HG02610 (cell line): ENCODE results near the gene VPS18.

Experiments
- ATAC-seq: cut with Tn5 transposase; IDR thresholded peaks from one replicate; pipeline ENCODE4 v1.9.1; 2021; ENCODE audit warnings: mild to moderate bottlenecking, moderate library complexity; ENCODE audit not compliant: unreplicated experiment

Gene VPS18

DNA sequence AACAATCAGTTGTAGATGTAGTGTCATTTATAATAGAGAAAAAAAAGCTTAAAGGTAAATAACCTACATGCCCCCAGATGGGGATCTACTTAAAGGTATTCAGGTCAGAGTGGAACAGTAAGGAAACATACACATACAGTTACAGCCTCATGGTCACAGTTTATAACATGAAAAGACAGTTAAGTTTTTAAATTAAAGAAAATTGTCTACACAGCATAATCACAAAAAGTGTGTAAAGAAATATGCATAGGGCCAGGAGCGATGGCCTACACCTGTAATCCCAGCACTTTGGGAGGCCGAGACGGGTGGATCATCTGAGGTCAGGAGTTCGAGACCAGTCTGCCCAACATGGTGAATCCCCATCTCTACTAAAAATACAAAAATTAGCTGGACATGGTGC lies 27.1 kb upstream of the VPS18 start:
- no peak for ATAC-seq

GRCh38 chr15:40869686-40870085 lies 24.6 kb upstream of the VPS18 start:
- ATAC-seq, result no peak

DNA sequence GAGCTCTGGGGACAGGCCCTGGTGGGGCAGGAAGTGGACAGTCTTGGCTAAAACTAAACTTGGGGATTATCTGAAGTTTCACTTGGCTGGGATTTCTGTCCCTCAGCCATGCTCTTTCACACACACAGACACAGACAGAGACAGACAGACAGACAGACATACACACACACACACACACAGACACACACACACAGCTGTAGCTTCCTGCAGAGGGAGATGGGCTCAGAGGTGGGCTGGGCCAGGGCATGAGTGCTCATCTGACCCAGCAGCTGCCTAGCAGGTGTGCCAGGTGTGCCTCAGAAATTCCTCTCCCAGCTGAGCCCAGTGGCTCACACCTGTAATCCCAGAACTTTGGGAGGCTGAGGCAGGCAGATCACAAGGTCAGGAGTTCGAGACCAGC lies 23.5 kb upstream of the VPS18 start:
- ATAC-seq, result no peak

- ATAC-seq, result peak; percentile 42
Observed at GRCh38 chr15:40871749-40872617, 22.3 kb upstream of the VPS18 start.

DNA sequence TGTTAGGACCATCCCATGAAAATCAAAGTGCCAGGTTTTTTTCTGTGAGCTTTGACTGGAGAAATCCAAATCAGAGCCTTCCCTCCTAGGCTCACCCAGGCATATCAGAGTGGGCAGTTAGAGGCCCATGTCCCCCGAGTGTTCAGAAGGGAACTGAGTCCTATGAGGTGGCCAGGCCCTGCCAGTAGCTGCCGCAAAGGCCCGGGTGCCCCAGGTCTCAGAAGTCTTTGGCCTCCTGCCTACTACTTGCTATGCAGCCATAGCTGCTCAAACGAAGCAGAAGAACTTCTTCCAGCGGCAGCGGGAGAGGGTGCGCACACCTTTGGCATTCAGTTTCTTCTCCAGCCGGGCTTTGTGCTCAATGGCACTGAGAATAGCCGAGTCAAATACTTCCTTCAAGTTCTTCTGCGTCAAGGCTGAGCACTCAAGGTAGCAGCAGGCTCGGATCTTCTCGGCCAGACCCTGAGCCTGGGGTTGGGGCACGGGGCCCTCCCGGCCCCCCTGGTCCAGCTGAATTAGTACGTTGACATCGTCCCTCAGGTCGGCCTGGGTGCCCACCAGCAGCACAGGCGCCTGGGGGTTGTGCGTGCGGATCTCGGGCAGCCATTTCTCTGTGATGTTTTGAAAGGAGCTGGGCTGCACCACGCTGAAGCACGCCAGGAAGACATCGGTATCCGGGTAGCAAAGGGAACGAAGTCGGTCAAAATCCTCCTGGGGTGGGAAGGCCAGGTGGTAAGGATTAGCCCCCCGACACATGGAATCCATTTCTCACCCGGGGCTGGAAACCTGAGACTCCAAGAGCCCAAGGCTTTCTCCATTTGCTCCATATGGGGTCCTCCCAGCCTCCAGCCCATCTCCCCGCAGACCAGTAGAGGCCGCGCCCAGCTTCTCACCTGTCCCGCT lies 21.2 kb upstream of the VPS18 start:
- ATAC-seq, result no peak

- ATAC-seq, result peak; percentile 56
Observed at GRCh38 chr15:40873694-40874561, 20.3 kb upstream of the VPS18 start, which contains the start of gene RHOV. Gene RHOV (minus strand): TSS chr15:40874234. CDS start chr15:40874139, 95 bp downstream.

DNA sequence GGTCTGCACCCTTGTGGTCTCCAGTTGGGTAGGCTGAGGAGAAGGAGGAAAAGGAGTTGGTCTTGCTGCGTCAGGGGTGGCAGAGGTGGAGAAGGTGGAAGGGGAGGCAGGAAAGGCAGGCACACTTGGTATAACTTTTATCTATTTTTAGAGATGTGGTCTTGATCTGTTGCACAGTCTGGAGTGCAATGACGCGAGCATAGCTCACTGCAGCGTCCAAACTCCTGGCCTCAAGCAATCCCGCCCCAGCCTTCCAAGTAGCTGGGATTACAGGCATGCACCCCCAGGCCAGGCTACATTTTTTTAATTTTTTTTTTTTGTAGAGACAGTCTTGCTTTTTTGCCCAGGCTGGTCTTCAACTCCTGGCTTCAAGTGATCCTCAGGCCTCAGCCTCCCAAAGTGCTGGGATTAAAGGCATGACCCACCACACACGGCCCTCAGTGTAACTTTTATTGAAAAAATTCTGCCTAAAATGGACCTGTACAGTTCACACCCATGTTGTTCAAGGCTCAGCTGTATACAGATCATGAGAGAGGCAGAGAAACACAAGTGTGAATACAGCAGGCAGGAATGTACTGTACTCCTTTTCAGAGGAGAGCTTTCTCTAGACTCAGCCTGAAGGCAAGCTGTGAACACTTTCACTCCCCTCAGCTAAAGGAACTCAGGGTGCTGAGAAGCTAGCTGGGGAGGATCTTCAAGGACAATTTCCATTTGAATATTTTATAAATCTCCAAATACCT lies 18.1 kb upstream of the VPS18 start:
- no peak for ATAC-seq

DNA sequence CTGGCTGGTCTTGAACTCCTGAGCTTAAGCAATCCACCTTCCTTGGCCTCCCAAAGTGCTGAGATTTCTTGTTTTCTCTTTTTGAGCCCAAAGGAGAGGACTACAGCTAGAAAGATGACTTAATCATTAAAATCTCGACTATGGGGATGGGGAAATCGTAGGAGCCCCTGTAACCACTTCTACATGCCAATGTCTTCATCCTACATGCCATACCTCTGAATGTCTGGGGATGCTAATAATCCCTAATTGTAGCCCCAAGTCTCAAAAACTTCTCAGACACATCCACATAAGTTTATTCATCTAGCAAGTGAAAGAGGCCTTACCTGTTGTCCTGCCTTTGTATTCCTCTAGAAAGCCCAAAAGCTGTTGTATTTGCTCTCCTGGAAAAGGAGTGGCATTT lies 16.6 kb upstream of the VPS18 start:
- no peak for ATAC-seq

GRCh38 chr15:40878785-40879184 lies 15.5 kb upstream of the VPS18 start:
- ATAC-seq, result peak; percentile 59

DNA sequence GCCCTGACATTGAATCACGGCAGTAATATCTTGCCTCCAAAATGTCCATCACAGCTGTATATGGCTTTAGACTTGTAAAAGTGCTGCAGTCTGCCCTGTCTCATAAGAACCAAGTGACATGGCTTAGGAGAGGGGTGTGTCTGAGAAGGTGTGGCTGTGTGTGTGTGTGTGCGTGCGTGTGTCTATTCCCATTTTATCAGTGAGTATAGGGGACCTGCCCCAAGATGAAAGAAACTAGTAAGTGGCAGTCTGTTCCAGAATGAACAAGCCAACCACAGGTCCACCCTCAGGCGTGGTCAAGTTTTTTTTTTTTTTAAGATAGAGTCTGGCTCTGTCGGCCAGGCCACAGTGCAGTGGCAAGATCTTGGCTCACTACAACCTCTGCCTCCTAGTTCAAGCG lies 14.6 kb upstream of the VPS18 start:
- ATAC-seq, result peak; percentile 50

DNA sequence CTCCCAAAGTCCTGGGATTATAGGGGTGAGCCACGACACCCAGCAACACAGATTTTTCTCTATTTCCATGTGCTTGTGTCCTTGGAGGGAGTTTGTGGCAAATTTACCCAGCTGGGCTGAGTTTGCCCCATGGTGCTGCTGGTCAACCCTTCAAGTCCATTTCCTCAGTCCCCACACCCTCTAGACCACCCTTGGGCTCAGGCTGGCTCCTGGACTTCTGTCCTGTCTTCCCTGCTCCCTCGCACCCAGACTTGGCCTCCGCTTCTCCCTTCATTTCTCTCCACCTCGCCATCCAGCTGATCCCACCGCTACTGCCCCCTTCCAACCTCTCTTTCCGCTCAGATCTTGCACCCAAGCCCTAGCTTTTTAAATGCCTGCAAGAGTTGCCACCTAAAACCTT lies 12.9 kb upstream of the VPS18 start:
- no peak for ATAC-seq

- no peak for ATAC-seq
Observed at GRCh38 chr15:40886586-40886985, 7.7 kb upstream of the VPS18 start.

DNA sequence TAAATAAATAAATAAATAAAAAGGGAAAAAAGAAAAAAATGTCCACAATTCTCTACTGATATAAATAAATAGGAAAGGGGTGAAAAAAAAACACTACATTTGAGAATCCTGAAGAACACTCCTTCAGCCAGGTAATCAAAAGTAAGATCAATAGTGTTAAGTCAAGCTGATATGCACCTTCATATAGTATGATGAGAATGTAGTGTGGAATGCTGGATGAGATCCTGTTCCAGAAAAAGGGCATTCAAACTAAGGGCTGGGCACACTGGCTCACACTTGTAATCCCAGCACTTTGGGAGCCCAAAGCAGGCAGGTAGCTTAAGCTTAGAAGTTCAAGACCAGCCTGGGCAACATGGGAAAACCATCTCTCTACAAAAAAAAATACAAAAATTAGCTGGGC lies 5.1 kb upstream of the VPS18 start:
- no peak for ATAC-seq

- ATAC-seq, result no peak
Observed at GRCh38 chr15:40891138-40891537, 3.1 kb upstream of the VPS18 start.

DNA sequence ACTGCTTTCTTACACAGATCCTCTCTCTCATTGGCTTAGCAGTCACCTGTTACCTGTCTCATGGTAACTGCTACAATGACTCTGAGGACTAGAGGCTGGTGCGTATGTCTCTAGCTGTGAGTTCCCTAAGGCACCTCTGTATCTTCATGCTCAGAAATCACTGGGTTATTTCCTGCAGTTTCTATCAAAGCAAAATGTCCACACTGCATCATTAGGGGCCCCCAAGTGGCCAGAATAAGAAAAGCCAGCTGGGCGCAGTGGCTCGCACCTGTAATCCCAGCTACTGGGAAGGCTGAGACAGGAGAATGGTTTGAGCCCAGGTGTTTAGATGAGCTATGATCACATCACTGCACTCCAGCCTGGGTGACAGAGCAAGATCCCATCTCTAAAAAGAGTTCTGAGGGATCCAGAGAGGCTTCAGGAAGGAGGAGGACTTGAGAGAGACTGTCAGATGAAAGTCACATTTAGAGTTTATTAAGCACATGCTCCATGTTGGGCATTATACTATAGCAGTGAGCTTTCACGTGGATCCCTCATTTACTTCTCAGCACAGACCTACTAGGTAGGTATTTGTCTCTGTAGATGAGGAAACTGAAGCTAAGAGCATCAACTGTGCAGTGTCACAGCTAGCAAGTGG lies 2.3 kb upstream of the VPS18 start:
- ATAC-seq, result no peak

DNA sequence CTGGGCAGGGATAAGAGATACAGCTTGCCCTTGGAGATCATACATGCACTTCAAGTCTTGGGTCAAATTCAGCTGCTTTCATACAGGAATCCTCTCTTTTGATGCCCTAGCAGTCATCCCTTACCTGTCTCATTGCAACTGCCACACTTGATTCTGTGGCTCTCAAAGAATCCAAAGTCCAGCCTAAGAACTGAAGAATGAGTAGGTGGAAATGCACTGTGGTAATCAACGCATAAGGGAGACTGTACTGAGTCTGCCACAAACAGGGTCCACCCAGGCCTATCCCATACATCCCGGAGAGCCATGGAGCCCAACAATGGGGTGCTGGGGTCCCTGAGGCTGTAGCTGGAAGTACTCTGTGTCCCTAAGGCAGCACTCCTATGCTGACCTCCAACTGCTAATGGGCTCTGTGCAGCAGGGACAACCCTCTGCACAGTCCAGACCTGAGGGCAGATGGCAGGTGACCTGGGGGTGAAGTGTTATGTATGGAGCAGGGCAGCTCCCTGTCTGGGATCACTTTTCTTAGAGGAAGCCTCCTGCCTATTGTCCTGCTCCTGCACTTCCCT lies 1.7 kb upstream of the VPS18 start:
- no peak for ATAC-seq

- ATAC-seq, result no peak
Observed at GRCh38 chr15:40893019-40893670, 1.1 kb upstream of the VPS18 start.

- ATAC-seq, result peak; percentile 32
Observed at GRCh38 chr15:40894681-40895448, 615 bp downstream of the VPS18 start.
